ENCODE measurements around the gene SIGLEC8.

GRCh38 chr19:51410950-51411748, 47.1 kb downstream of the SIGLEC8 start:
- TF ChIP-seq POLR2AphosphoS5 (IDR thresholded peaks at IDR 0.05; ENCODE audit: low read depth, low read length) (no peak), REST (IDR thresholded peaks at IDR 0.05; ENCODE audit: insufficient read depth in 1 of 2, low read depth in 2 of 2, low read length in 2 of 2) (no peak), SIN3A (IDR thresholded peaks at IDR 0.05; ENCODE audit: borderline replicate concordance, insufficient read depth, low read length) (no peak)
